Forelimb muscle (tissue), 1 donor: ENCODE results near the gene CMBL. TPM values are rescaled to one million over a fixed set of nuclear protein-coding genes. Genes with fewer than 3 reads are reported as not detected.

Source experiments
- polyA plus RNA-seq: library from polyadenylated mRNA; unstranded; fragments of 120-200 nt; gene quantifications from one replicate; pipeline ENCODE4 v1.2.1, GENCODE V29; 2013; ENCODE audit not compliant: insufficient read length

CMBL gene
- polyA plus RNA-seq, 1 donor = 119 TPM

Other genes starting within 250 kb of the CMBL start
- gene ATPSCKMT, start 58.0 kb downstream of the CMBL start, polyA plus RNA-seq = 10.3 TPM
- gene CCT5, start 57.6 kb downstream of the CMBL start, polyA plus RNA-seq = 159 TPM
- 101 TPM for gene MARCHF6, start 45.8 kb upstream of the CMBL start, polyA plus RNA-seq
- gene ROPN1L, start 134.0 kb upstream of the CMBL start, polyA plus RNA-seq = not detected